ENCODE data around the gene DOK7.

Gene DOK7

GRCh38 chr4:3491681-3492405 is 28.7 kb downstream of the DOK7 start:
- TF ChIP-seq CTCF (IDR thresholded peaks at IDR 0.05; ENCODE audit: low read depth, low read length, missing control alignments): no peak
- DNase-seq (ENCODE audit: extremely low read depth, low read depth): peak; percentile 24
- H3K4me3 ChIP-seq (replicated peaks; ENCODE audit: low read depth, low read length): no peak overlapping the region

GRCh38 chr4:3492741-3493719 is 29.9 kb downstream of the DOK7 start:
- H3K4me3 ChIP-seq (replicated peaks; ENCODE audit: low read depth, low read length): no peak overlapping the region
- no peak for TF ChIP-seq CTCF (IDR thresholded peaks at IDR 0.05; ENCODE audit: low read depth, low read length, missing control alignments)
- DNase-seq (ENCODE audit: extremely low read depth, low read depth): no peak

DNA sequence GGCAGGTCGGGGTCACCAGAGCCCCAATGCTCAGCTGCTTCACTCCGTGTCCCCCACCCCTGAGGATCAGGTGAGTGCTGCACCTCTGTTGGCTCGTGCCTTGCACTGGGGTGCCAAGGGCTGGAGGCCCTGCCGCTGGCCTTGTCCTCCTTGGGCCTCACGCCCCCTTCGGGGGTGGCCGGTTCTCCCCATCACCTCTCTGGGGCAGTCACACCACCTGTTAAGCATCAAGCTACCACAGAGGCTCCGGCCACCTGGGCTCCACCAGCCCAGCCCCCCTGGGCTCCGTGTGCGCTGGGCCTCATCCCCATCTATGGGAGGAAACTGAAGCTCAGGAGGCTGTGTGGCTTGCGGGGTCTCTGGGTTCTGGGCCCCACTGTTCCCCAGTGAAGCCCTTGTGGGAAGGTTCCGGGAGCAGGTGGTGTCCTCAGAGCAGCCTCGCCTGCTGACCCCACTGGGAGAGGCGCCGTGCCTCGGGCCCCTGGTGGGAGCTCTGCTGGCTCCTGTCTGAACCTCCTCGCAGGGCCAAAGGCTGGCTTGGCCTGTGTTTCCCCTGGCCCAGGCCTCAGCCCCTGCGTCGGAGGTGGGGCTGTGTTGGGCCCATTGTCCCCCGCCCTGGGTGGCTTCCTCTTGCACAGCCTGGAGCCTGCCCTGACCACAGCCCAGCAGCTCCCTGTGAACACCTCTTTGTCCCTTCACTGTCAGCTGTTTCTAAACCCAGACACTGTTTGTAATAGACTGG is 30.8 kb downstream of the DOK7 start:
- no peak overlapping the region for H3K4me3 ChIP-seq (replicated peaks; ENCODE audit: low read depth, low read length)
- DNase-seq (ENCODE audit: extremely low read depth, low read depth): no peak
- no peak for TF ChIP-seq CTCF (IDR thresholded peaks at IDR 0.05; ENCODE audit: low read depth, low read length, missing control alignments)

GRCh38 chr4:3494462-3494871 is 31.4 kb downstream of the DOK7 start:
- TF ChIP-seq CTCF (IDR thresholded peaks at IDR 0.05; ENCODE audit: low read depth, low read length, missing control alignments): no peak
- H3K4me3 ChIP-seq (replicated peaks; ENCODE audit: low read depth, low read length): no peak overlapping the region
- DNase-seq (ENCODE audit: extremely low read depth, low read depth): no peak

- no peak for TF ChIP-seq CTCF (IDR thresholded peaks at IDR 0.05; ENCODE audit: low read depth, low read length, missing control alignments)
- no peak overlapping the region for H3K4me3 ChIP-seq (replicated peaks; ENCODE audit: low read depth, low read length)
- no peak for DNase-seq (ENCODE audit: extremely low read depth, low read depth)
These were observed 32.3 kb downstream of the DOK7 start for GRCh38 chr4:3495204-3495975.

DNA sequence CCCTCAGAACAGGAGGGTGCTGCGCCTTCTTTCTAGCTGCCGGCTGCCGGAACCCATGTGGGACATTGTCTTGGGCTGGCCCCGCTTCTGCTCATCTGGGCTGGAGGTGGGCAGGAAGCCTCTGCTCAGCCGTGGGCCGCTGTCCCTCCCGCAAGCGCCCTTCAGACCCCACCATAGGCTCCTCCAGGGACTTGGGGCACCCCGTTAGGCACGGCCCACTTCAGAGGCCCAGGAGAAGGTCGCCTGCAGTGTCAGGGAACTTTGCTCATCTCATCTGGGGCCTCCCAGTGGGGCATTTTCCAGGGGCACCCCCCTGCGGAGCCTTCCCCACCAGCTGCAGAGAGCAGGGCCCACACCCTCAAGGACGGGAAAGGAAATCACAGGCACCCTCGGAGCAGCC is 32.9 kb downstream of the DOK7 start:
- no peak for DNase-seq (ENCODE audit: extremely low read depth, low read depth)
- no peak for TF ChIP-seq CTCF (IDR thresholded peaks at IDR 0.05; ENCODE audit: low read depth, low read length, missing control alignments)
- no peak overlapping the region for H3K4me3 ChIP-seq (replicated peaks; ENCODE audit: low read depth, low read length)

Data from HFF-Myc (cell line).